H9 (cell line): ENCODE data around the gene ELOVL2. TPM values are rescaled to one million over a fixed set of nuclear protein-coding genes. Genes with fewer than 3 reads are reported as not detected.

Experiments used
- DNase-seq: peaks from one replicate; pipeline ENCODE4 v3.0.0-alpha.2; 2017
- H2AFZ ChIP-seq: one replicate; pipeline ENCODE4 v1.6.1; 2013; ENCODE audit warnings: mild to moderate bottlenecking, low read length, control low read depth, moderate library complexity
- H2AK5ac ChIP-seq: 2 replicates; pipeline ENCODE4 v1.6.1; 2013; ENCODE audit warnings: low read length, control low read depth, mixed read lengths; ENCODE audit not compliant: insufficient read length
- H2BK120ac ChIP-seq: one replicate; pipeline ENCODE4 v1.6.1; 2013; ENCODE audit warnings: low read depth, mild to moderate bottlenecking, low read length, control low read depth, inconsistent platforms; ENCODE audit not compliant: poor library complexity, severe bottlenecking
- H2BK12ac ChIP-seq: 2 replicates; pipeline ENCODE4 v1.6.1; 2013; ENCODE audit warnings: low read length, control low read depth, mixed read lengths, low read depth; ENCODE audit not compliant: insufficient read length
- H2BK15ac ChIP-seq: 2 replicates; pipeline ENCODE4 v1.6.1; 2013; ENCODE audit warnings: low read depth, low read length, control low read depth
- H2BK20ac ChIP-seq: one replicate; pipeline ENCODE4 v1.6.1; 2013; ENCODE audit warnings: low read depth, mild to moderate bottlenecking, low read length, control low read depth, inconsistent platforms; ENCODE audit not compliant: poor library complexity, severe bottlenecking
- H2BK5ac ChIP-seq: 2 replicates; pipeline ENCODE4 v1.6.1; 2013; ENCODE audit warnings: low read length, control low read depth, mixed read lengths; ENCODE audit not compliant: insufficient read length
- H3K14ac ChIP-seq: 2 replicates; pipeline ENCODE4 v1.6.1; 2013; ENCODE audit warnings: low read length, control low read depth; ENCODE audit not compliant: insufficient read depth
- H3K18ac ChIP-seq: 2 replicates; pipeline ENCODE4 v1.6.1; 2013; ENCODE audit warnings: low read depth, mild to moderate bottlenecking, mixed read lengths, low read length, control low read depth; ENCODE audit not compliant: insufficient read length
- H3K23ac ChIP-seq: 2 replicates; pipeline ENCODE4 v1.6.1; 2013; ENCODE audit warnings: low read length, control low read depth, mixed read lengths, low read depth; ENCODE audit not compliant: insufficient read length
- H3K23me2 ChIP-seq: 2 replicates; pipeline ENCODE4 v1.6.1; 2013; ENCODE audit warnings: low read depth, mild to moderate bottlenecking, mixed read lengths, low read length, control low read depth; ENCODE audit not compliant: insufficient read length, poor library complexity, severe bottlenecking
- H3K27ac ChIP-seq: 2 replicates; pipeline ENCODE4 v1.5.1; 2013; ENCODE audit warnings: low read length, control low read depth, mixed read lengths, low read depth; ENCODE audit not compliant: insufficient read length
- H3K27me3 ChIP-seq: 2 replicates; pipeline ENCODE4 v1.6.1; 2013; ENCODE audit warnings: low read length, control low read depth, inconsistent platforms; ENCODE audit not compliant: insufficient read depth
- H3K4ac ChIP-seq: 2 replicates; pipeline ENCODE4 v1.6.1; 2013; ENCODE audit warnings: low read depth, mild to moderate bottlenecking, control low read depth, inconsistent platforms, low read length, moderate library complexity
- H3K4me1 ChIP-seq: 2 replicates; pipeline ENCODE4 v1.6.1; 2013; ENCODE audit warnings: low read length, control low read depth, inconsistent platforms; ENCODE audit not compliant: insufficient read depth
- H3K4me2 ChIP-seq: 2 replicates; pipeline ENCODE4 v1.6.1; 2013; ENCODE audit warnings: low read length, control low read depth, mixed read lengths; ENCODE audit not compliant: insufficient read length, insufficient read depth
- H3K56ac ChIP-seq: 2 replicates; pipeline ENCODE4 v1.6.1; 2013; ENCODE audit warnings: low read depth, mild to moderate bottlenecking, mixed read lengths, low read length, control low read depth; ENCODE audit not compliant: insufficient read length
- H3K79me1 ChIP-seq: 2 replicates; pipeline ENCODE4 v1.6.1; 2013; ENCODE audit warnings: low read depth, mild to moderate bottlenecking, moderate library complexity, low read length, control low read depth, inconsistent platforms; ENCODE audit not compliant: insufficient read depth, poor library complexity, severe bottlenecking
- H3K79me2 ChIP-seq: 2 replicates; pipeline ENCODE4 v1.6.1; 2013; ENCODE audit warnings: low read length, control low read depth, inconsistent platforms; ENCODE audit not compliant: insufficient read depth
- H3K9ac ChIP-seq: 2 replicates; pipeline ENCODE4 v1.6.1; 2013; ENCODE audit warnings: low read length, control low read depth, mixed read lengths; ENCODE audit not compliant: insufficient read length; ENCODE audit errors: extremely low read depth
- H3K9me3 ChIP-seq: one replicate; pipeline ENCODE4 v1.6.1; 2013; ENCODE audit warnings: low read depth, low read length, inconsistent platforms; ENCODE audit not compliant: control insufficient read depth
- H3T11ph ChIP-seq: one replicate; pipeline ENCODE4 v1.6.1; 2013; ENCODE audit warnings: mild to moderate bottlenecking, low read length, control low read depth, inconsistent platforms
- H4K20me1 ChIP-seq: one replicate; pipeline ENCODE4 v1.6.1; 2013; ENCODE audit not compliant: control insufficient read depth, insufficient read length, insufficient read depth
- H4K5ac ChIP-seq: 2 replicates; pipeline ENCODE4 v1.6.1; 2013; ENCODE audit warnings: low read depth, mild to moderate bottlenecking, mixed read lengths, low read length, control low read depth; ENCODE audit not compliant: insufficient read length
- H4K8ac ChIP-seq: replicated peaks from 2 replicates; pipeline ENCODE4 v1.6.1; 2013; ENCODE audit warnings: low read length, control low read depth, mixed read lengths, low read depth; ENCODE audit not compliant: insufficient read length
- H4K91ac ChIP-seq: 2 replicates; pipeline ENCODE4 v1.6.1; 2013; ENCODE audit warnings: low read depth, mild to moderate bottlenecking, moderate library complexity, mixed read lengths, low read length, control low read depth; ENCODE audit not compliant: insufficient read length
- H3K27ac Mint-ChIP-seq, 3 experiments: 2 replicates in 2 of 3; 3 replicates in 1 of 3; pipeline ENCODE4 v1.8.0; 2020 to 2021; ENCODE audit warnings: mixed read lengths in 3 of 3, mild to moderate bottlenecking in 1 of 3, moderate library complexity in 1 of 3
- H3K27me3 Mint-ChIP-seq: 2 replicates; pipeline ENCODE4 v1.8.0; 2021; ENCODE audit warnings: low read depth, mild to moderate bottlenecking, moderate library complexity, mixed read lengths
- H3K36me3 Mint-ChIP-seq, 3 experiments: 2 replicates in 2 of 3; 3 replicates in 1 of 3; pipeline ENCODE4 v1.8.0; 2020 to 2021; ENCODE audit warnings: low read depth in 3 of 3, mixed read lengths in 3 of 3; ENCODE audit not compliant: insufficient read depth in 1 of 3
- H3K4me1 Mint-ChIP-seq, 2 experiments: 2 replicates each; pipeline ENCODE4 v1.8.0; 2020; ENCODE audit warnings: mixed read lengths in 2 of 2
- H3K4me3 Mint-ChIP-seq, 2 experiments: 2 replicates in 1 of 2; 3 replicates in 1 of 2; pipeline ENCODE4 v1.8.0; 2020 to 2021; ENCODE audit warnings: mild to moderate bottlenecking in 2 of 2, mixed read lengths in 2 of 2, moderate library complexity in 1 of 2
- H3K9me3 Mint-ChIP-seq, 2 experiments: 2 replicates in 1 of 2; 3 replicates in 1 of 2; pipeline ENCODE4 v1.8.0; 2020; ENCODE audit warnings: mild to moderate bottlenecking in 2 of 2, mixed read lengths in 2 of 2, moderate library complexity in 1 of 2
- CTCF ChIP-seq: fragments of 200-600 bp; sonication (generic); conservative IDR thresholded peaks from 3 replicates; pipeline ENCODE4 v1.8.0; 2021; ENCODE audit warnings: antibody characterized with exemption, mild to moderate bottlenecking
- WGBS: extraction: QIAGEN DNeasy Blood & Tissue Kit; methylation state at CpG from one replicate; pipeline ENCODE4 v1.1.7; 2013; ENCODE audit warnings: missing lambda C conversion rate, low lambda C conversion rate, mixed read lengths; ENCODE audit not compliant: insufficient read length; ENCODE audit errors: extremely low coverage; 5-methylcytosine and 5-hydroxymethylcytosine counted together
- total RNA-seq: library from RNA; stranded (reverse); gene quantifications from 2 replicates; pipeline ENCODE4 v1.2.1, GENCODE V29; 2021

Gene ELOVL2
- total RNA-seq, 1 experiment from 2014 or later: 0.57 TPM

DNA sequence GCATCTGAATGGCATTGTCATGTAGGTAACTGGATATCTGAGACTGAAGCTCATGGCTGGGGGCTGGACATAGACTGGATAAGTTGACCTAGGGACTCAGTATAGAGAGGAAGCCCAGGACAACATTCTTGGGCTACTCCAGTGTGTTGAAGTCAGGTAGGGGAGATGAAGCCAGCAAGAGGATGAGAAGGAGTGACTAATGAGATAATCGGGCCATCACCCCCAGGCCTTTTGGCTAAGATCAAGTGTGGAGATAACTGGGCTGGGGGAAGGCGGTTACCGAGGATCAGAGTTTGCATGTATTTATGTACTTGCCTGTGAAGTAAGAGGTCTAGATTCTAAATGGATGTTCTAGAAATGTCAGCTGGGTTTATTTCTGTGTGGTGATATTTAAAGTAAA lies 73.4 kb downstream of the ELOVL2 start:
- Histone ChIP-seq H2AFZ (no peak overlapping the region), H3K56ac (no peak overlapping the region), H4K5ac (no peak overlapping the region), H4K20me1 (no peaks in the 10 kb centered on the region), H4K91ac (no peak overlapping the region), H3K27ac (no peak overlapping the region), H2BK20ac (no peak overlapping the region), H3K18ac (no peak overlapping the region), H2AK5ac (no peak overlapping the region), H3K79me1 (no peaks in the 10 kb centered on the region), H2BK120ac (no peak overlapping the region), H3K23me2 (no peaks in the 10 kb centered on the region), H2BK12ac (no peak overlapping the region), H3K79me2 (no peaks in the 10 kb centered on the region), H3K23ac (no peak overlapping the region), H3T11ph (no peak overlapping the region), H2BK15ac (no peak overlapping the region), H3K4me1 (no peaks in the 10 kb centered on the region), H3K27me3 (no peaks in the 10 kb centered on the region), H2BK5ac (no peak overlapping the region), H3K9me3 (no peaks in the 10 kb centered on the region), H3K4me2 (no peak overlapping the region), H3K4ac (no peak overlapping the region), H3K9ac (no peak overlapping the region), H3K14ac (no peak overlapping the region), H4K8ac (no peak overlapping the region)
- no peak overlapping the region for H3K27ac Mint-ChIP-seq
- DNase-seq: no peak
- H3K27me3 Mint-ChIP-seq: peaks cover 24% of the 10 kb centered on the region
- no peak overlapping the region for H3K4me3 Mint-ChIP-seq
- WGBS: no CpG with 5 or more reads among the region's 3 CpGs
- peaks cover 3% of the 10 kb centered on the region in 2 experiments; a peak in 2 of 5 replicates for H3K9me3 Mint-ChIP-seq
- H3K4me1 Mint-ChIP-seq: no peaks in the 10 kb centered on the region
- H3K36me3 Mint-ChIP-seq: peaks cover 0 to 14% (median 3%) of the 10 kb centered on the region in 3 experiments; a peak in 4 of 7 replicates
- TF ChIP-seq CTCF: no peak
